Progenitor cell of endocrine pancreas (in vitro differentiated cells): ENCODE data around the gene MRPL37. TPM values are rescaled to one million over a fixed set of nuclear protein-coding genes. Genes with fewer than 3 reads are reported as not detected.

Source experiments
- DNase-seq: peaks from one replicate; pipeline ENCODE4 v3.0.0; 2021; ENCODE audit warnings: low spot score; ENCODE audit not compliant: unreplicated experiment
- H3K27ac Mint-ChIP-seq: 2 replicates; pipeline ENCODE4 v1.8.0; 2021; ENCODE audit warnings: mild to moderate bottlenecking, moderate library complexity, mixed read lengths
- H3K27me3 Mint-ChIP-seq: 2 replicates; pipeline ENCODE4 v1.8.0; 2021; ENCODE audit warnings: mixed read lengths
- H3K36me3 Mint-ChIP-seq: 2 replicates; pipeline ENCODE4 v1.8.0; 2022; ENCODE audit warnings: mixed read lengths; ENCODE audit not compliant: insufficient read depth
- H3K4me1 Mint-ChIP-seq: 2 replicates; pipeline ENCODE4 v1.8.0; 2021; ENCODE audit warnings: low read depth, mixed read lengths
- H3K4me3 Mint-ChIP-seq: 2 replicates; pipeline ENCODE4 v1.8.0; 2021; ENCODE audit warnings: low read depth, mild to moderate bottlenecking, moderate library complexity, mixed read lengths
- H3K9me3 Mint-ChIP-seq: 2 replicates; pipeline ENCODE4 v1.8.0; 2021; ENCODE audit warnings: low read depth, mixed read lengths
- total RNA-seq: library from RNA; stranded (reverse); gene quantifications from 2 replicates; pipeline ENCODE4 v1.2.1, GENCODE V29; 2021
- TF ChIP-seq, protein P1 (sequence below): fragments of 200-600 bp; sonication (generic); IDR thresholded peaks from one replicate; pipeline ENCODE4 v1.5.0; 2021; ENCODE audit warnings: antibody characterized with exemption, mild to moderate bottlenecking; ENCODE audit not compliant: unreplicated experiment

Gene MRPL37
- total RNA-seq, 1 donor from 2014 or later: 61.9 TPM

DNA sequence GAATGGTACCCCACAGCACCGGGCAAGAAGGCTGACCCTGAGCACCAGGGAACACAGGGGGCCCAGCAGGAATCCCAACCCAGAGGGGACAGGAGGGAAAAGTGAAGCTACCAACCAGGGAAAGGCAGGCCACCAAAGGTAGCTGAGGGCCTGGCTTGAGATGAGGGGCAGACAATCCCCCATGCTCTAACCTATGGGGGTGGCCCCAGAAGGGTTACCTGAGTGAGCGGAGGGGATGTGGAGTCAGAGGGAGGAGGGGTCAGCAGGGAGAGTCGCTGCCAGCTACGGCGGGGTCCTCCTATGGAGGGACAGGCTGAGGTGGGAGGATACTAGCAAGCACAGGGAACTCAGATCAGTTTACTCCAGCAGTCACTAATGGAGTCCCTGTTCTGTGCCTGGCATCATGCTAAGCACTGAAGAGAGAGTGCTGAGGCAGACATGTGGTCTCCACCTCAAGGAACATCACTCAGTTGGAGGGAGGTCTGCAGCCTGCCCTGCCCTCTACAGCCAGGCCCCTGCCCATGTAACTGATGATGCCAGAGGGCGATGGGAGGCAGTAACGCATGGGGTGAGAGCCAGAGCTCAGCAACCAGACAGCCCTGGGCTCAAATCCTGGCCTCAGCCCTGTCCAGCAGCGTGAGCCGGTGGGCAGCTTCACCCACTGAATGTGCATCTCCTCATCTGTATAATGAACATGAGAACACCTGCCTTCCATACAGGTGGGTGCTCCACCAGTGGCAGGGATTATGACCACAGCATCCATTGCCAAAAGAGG is 21.5 kb upstream of the MRPL37 start:
- Mint-ChIP-seq H3K9me3 (no peaks in the 10 kb centered on the region), H3K4me3 (no peak overlapping the region), H3K4me1 (no peaks in the 10 kb centered on the region), H3K36me3 (peaks cover 4% of the 10 kb centered on the region), H3K27me3 (no peaks in the 10 kb centered on the region), H3K27ac (no peak overlapping the region)
- DNase-seq: no peak
- TF ChIP-seq, protein P1, sequence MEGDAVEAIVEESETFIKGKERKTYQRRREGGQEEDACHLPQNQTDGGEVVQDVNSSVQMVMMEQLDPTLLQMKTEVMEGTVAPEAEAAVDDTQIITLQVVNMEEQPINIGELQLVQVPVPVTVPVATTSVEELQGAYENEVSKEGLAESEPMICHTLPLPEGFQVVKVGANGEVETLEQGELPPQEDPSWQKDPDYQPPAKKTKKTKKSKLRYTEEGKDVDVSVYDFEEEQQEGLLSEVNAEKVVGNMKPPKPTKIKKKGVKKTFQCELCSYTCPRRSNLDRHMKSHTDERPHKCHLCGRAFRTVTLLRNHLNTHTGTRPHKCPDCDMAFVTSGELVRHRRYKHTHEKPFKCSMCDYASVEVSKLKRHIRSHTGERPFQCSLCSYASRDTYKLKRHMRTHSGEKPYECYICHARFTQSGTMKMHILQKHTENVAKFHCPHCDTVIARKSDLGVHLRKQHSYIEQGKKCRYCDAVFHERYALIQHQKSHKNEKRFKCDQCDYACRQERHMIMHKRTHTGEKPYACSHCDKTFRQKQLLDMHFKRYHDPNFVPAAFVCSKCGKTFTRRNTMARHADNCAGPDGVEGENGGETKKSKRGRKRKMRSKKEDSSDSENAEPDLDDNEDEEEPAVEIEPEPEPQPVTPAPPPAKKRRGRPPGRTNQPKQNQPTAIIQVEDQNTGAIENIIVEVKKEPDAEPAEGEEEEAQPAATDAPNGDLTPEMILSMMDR: no peak

DNA sequence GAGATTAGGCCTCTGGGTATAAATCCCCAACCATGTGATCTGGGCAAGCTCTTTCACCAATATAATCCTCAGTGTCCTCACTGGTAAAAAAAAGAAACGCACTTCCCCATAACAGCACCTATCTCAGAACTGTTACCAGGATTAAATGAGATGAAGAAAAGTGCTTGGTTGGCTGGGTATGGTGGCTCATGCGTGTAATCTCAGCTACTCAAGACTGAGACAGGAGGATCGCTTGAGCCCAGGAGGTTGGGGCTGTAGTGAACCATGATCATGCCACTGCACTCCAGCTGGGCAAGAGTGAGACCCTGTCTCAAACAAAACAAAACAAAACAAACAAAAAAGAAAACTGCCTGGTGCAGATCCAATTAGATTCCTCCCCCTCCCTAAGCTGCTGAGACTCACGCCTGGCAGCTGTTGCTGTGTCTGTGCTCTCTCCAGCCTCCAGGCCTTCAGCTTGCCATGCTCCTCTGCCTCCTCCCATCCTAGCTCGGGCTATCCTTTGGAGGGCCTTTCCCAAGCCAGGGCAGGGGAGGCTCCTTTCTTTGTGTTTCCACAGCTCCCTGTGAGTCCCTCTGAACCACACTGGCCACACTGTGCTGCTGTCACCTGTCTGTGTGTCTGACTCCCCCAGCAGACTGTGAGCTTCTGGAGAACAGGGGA is 19.1 kb upstream of the MRPL37 start:
- Mint-ChIP-seq H3K36me3 (peaks cover 8% of the 10 kb centered on the region), H3K27me3 (no peaks in the 10 kb centered on the region), H3K9me3 (peaks cover 2% of the 10 kb centered on the region), H3K4me1 (no peaks in the 10 kb centered on the region), H3K27ac (no peak overlapping the region), H3K4me3 (no peak overlapping the region)
- no peak for DNase-seq
- TF ChIP-seq, protein P1: no peak

- Mint-ChIP-seq H3K36me3 (peaks cover 11% of the 10 kb centered on the region), H3K27ac (no peak overlapping the region), H3K4me1 (no peaks in the 10 kb centered on the region)
Observed at GRCh38 chr1:54186056-54186455, 13.9 kb upstream of the MRPL37 start.

GRCh38 chr1:54188291-54188690 is 11.7 kb upstream of the MRPL37 start:
- no peak overlapping the region for H3K4me3 Mint-ChIP-seq
- no peaks in the 10 kb centered on the region for H3K4me1 Mint-ChIP-seq
- H3K36me3 Mint-ChIP-seq: peaks cover 9% of the 10 kb centered on the region
- H3K27ac Mint-ChIP-seq: no peak overlapping the region
- H3K9me3 Mint-ChIP-seq: peaks cover 2% of the 10 kb centered on the region
- TF ChIP-seq, protein P1: no peak
- DNase-seq: no peak
- no peaks in the 10 kb centered on the region for H3K27me3 Mint-ChIP-seq

More at GRCh38 chr1:54186056-54186455, 13.9 kb upstream of the MRPL37 start:
- Mint-ChIP-seq H3K9me3 (peaks cover 2% of the 10 kb centered on the region), H3K27me3 (no peaks in the 10 kb centered on the region), H3K4me3 (no peak overlapping the region)
- no peak for DNase-seq
- TF ChIP-seq, protein P1: no peak

DNA sequence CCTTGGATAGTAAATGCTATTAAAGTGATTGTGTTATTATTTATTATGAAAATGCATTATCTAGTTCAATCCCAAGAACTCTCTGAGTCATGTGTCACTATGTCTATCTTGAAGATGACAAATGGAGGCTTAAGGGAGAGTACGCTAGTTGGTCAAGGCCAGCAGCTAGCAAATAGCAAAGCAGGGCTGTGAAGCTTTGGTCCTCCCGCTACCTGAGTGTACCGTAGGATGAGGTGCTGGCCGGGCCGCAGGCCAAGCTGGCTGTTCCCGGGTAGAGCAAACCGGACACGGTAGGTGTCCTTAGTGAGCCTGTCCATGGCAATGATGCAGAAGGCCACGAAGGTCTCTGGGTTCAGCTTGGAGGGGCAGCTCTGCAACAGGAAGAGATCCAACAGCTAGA is 9.4 kb upstream of the MRPL37 start:
- H3K4me1 Mint-ChIP-seq: no peaks in the 10 kb centered on the region
- no peaks in the 10 kb centered on the region for H3K9me3 Mint-ChIP-seq
- H3K27me3 Mint-ChIP-seq: no peaks in the 10 kb centered on the region
- H3K27ac Mint-ChIP-seq: no peak overlapping the region
- H3K36me3 Mint-ChIP-seq: peaks cover 6% of the 10 kb centered on the region
- TF ChIP-seq, protein P1: no peak
- H3K4me3 Mint-ChIP-seq: no peak overlapping the region
- DNase-seq: no peak
